Osteoblast (primary cell): ENCODE measurements around the gene TYW1B. TPM values are rescaled to one million over a fixed set of nuclear protein-coding genes. Genes with fewer than 3 reads are reported as not detected.
"Not testable (repeated sequence)": the region's sequence is repeated elsewhere in the genome, so short reads cannot be mapped to it uniquely, and the experiment has no call there.

Experiments used
- DNase-seq: peaks from one replicate; pipeline ENCODE4 v3.0.0; 2011; ENCODE audit warnings: low spot score, mixed read lengths; ENCODE audit not compliant: insufficient read length; ENCODE audit errors: missing footprints
- H2AFZ ChIP-seq: 2 replicates; pipeline ENCODE4 v1.6.0; 2011; ENCODE audit warnings: mild to moderate bottlenecking, low read length
- H3K27ac ChIP-seq: 2 replicates; pipeline ENCODE4 v1.5.1; 2011; ENCODE audit warnings: mild to moderate bottlenecking, low read depth, low read length, moderate library complexity
- H3K27me3 ChIP-seq: 2 replicates; pipeline ENCODE4 v1.6.0; 2012; ENCODE audit warnings: mild to moderate bottlenecking, control low read depth, inconsistent platforms, low read length, moderate library complexity; ENCODE audit not compliant: insufficient read depth
- H3K36me3 ChIP-seq: 2 replicates; pipeline ENCODE4 v1.5.1; 2011; ENCODE audit warnings: mild to moderate bottlenecking, low read length, control low read depth, moderate library complexity; ENCODE audit not compliant: insufficient read depth
- H3K4me1 ChIP-seq: 2 replicates; pipeline ENCODE4 v1.5.1; 2011; ENCODE audit warnings: mild to moderate bottlenecking, low read length, control low read depth, moderate library complexity; ENCODE audit not compliant: insufficient read depth
- H3K4me2 ChIP-seq: 2 replicates; pipeline ENCODE4 v1.6.0; 2011; ENCODE audit warnings: mild to moderate bottlenecking, low read length; ENCODE audit not compliant: insufficient read depth
- H3K4me3 ChIP-seq: fragments of 200-600 bp; sonication (generic); 3 replicates; pipeline ENCODE4 v1.5.1; 2012; ENCODE audit warnings: mild to moderate bottlenecking, low read length, inconsistent platforms; ENCODE audit not compliant: insufficient read depth
- H3K79me2 ChIP-seq: 2 replicates; pipeline ENCODE4 v1.6.0; 2012; ENCODE audit warnings: mild to moderate bottlenecking, low read length, control low read depth, inconsistent platforms; ENCODE audit not compliant: insufficient read depth
- H3K9me3 ChIP-seq: 2 replicates; pipeline ENCODE4 v1.5.1; 2011; ENCODE audit warnings: low read depth, low read length, control low read depth
- H4K20me1 ChIP-seq: 2 replicates; pipeline ENCODE4 v1.6.0; 2012; ENCODE audit warnings: mild to moderate bottlenecking, low read length, control low read depth; ENCODE audit not compliant: insufficient read depth
- total RNA-seq: library from RNA; depleted of rRNA; stranded (reverse); fragments of >200 nt; gene quantifications from 2 replicates; pipeline ENCODE4 v1.2.3, GENCODE V29; 2012

TYW1B gene
- total RNA-seq, 1 donor = 2.2 TPM

DNA sequence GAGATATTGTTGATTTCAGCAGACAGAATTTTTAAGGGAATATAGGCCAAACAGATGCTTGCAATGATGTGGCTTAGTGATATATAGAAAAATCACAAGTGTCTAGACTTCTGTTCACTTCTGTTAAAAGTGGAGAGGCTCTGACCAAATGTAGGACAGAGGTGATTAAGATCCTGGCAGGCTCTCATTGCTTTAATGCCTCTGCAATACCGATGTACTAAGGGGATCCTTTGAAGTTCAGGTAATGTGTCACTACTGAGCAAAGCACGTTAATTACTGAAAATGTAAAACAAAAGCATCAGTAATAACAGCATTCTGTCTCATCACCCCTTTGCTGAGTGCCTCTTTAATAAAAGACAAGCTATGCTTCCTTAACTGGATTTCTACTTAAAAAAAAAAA, 131.4 kb downstream of the TYW1B start:
- H3K79me2 ChIP-seq, H4K20me1 ChIP-seq, H3K27me3 ChIP-seq, H3K4me3 ChIP-seq, H3K4me1 ChIP-seq, H3K36me3 ChIP-seq, DNase-seq, H3K27ac ChIP-seq, H2AFZ ChIP-seq, H3K9me3 ChIP-seq, H3K4me2 ChIP-seq: not testable (repeated sequence)

GRCh38 chr7:72695482-72695881, 132.5 kb downstream of the TYW1B start:
- not testable (repeated sequence) for H2AFZ ChIP-seq

DNA sequence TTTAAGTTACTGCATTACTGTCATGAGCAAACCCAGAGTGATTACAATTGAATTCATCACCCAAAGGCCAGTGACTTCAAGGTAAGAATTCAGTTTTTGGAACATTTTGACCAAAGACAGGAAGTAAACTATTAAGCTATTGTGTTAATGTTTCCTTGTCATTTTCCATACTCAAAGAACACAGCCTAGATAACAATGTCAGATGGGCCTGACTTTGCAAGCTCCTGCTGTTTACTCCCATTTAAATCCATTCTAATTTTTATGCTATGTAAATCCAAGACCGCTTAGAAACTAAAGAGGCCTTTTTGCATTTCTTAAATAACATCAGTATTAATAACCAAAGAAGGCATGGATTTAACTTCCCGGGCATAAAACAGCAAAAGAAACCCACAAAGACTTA, 136.6 kb downstream of the TYW1B start:
- H3K27me3 ChIP-seq, H2AFZ ChIP-seq, H3K36me3 ChIP-seq, H3K27ac ChIP-seq, H4K20me1 ChIP-seq, H3K4me2 ChIP-seq, H3K4me3 ChIP-seq, DNase-seq, H3K4me1 ChIP-seq, H3K9me3 ChIP-seq, H3K79me2 ChIP-seq: not testable (repeated sequence)

More at GRCh38 chr7:72695482-72695881, 132.5 kb downstream of the TYW1B start:
- DNase-seq, H3K4me3 ChIP-seq, H3K27me3 ChIP-seq, H3K9me3 ChIP-seq, H3K79me2 ChIP-seq, H4K20me1 ChIP-seq, H3K4me2 ChIP-seq, H3K4me1 ChIP-seq, H3K36me3 ChIP-seq, H3K27ac ChIP-seq: not testable (repeated sequence)

DNA sequence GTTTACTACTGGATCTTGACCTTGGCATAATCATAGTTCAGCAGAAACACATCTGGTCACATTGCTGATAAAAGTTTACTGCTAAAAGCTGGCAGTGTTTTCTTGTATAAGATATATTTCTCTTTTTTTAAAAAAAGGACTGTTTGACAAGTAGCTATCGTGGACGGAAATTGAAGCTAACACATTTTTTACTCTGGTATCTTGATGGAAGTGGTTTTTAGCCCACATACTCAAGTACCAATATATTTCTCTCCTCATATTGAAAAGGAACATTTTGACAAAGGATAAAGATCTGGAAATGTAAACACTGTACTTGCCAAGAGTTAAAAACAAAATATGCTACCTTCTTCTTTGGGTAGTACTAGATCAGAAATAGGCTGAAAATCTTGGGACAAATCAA, 137.8 kb downstream of the TYW1B start:
- not testable (repeated sequence) for H3K4me1 ChIP-seq, H3K4me2 ChIP-seq, DNase-seq, H2AFZ ChIP-seq, H4K20me1 ChIP-seq, H3K9me3 ChIP-seq, H3K36me3 ChIP-seq, H3K79me2 ChIP-seq, H3K4me3 ChIP-seq, H3K27me3 ChIP-seq, H3K27ac ChIP-seq

DNA sequence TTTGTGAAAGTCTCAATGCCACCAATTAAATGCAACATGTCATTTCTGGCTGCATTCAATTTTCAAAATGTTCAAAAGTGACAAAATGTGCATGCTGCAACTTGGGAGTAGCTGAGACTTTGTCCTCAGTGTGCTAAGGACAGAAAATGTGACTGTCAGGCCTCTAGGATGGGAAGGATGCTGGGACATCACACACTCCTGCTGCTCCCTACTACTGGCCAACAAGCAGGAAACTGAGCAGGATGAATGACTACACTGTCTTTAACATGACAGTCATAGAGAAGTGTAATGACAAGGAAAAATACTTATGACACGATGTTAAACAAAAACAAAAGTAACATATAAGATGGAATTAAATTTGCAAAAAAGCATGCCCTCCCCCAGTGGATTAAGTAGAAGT, 138.7 kb downstream of the TYW1B start:
- H4K20me1 ChIP-seq, DNase-seq, H2AFZ ChIP-seq, H3K4me3 ChIP-seq, H3K4me1 ChIP-seq, H3K27me3 ChIP-seq, H3K4me2 ChIP-seq, H3K9me3 ChIP-seq, H3K27ac ChIP-seq, H3K79me2 ChIP-seq, H3K36me3 ChIP-seq: not testable (repeated sequence)

DNA sequence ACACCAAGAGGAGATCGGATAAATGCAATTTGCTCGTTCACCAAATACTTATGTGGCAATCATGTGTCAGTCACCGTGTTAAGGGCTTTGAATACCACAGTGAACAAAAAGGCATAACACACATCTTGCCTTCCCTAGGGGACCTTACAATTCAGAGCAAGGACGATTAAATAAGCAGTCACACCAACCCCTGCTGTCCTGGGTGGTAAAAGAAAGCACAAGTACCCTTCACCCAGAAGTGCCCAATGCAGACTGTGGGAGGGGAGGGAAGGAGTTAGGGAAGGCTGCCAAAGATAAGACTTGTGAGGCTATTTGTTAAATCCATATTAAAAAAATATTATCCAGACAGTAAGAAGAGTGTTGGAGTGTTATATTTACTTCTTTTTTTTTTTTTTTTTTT, 146.8 kb downstream of the TYW1B start:
- H3K4me3 ChIP-seq, H3K9me3 ChIP-seq, DNase-seq, H4K20me1 ChIP-seq, H3K79me2 ChIP-seq, H3K36me3 ChIP-seq, H2AFZ ChIP-seq, H3K4me2 ChIP-seq, H3K27ac ChIP-seq, H3K27me3 ChIP-seq: not testable (repeated sequence)
- peaks cover 17% of the 10 kb centered on the region for H3K4me1 ChIP-seq

GRCh38 chr7:72676880-72677279, 151.1 kb downstream of the TYW1B start:
- not testable (repeated sequence) for H3K4me3 ChIP-seq, H3K36me3 ChIP-seq, H3K4me1 ChIP-seq, H4K20me1 ChIP-seq, H3K4me2 ChIP-seq, DNase-seq, H3K9me3 ChIP-seq, H3K79me2 ChIP-seq, H3K27ac ChIP-seq, H2AFZ ChIP-seq, H3K27me3 ChIP-seq

GRCh38 chr7:72676086-72676690, 151.8 kb downstream of the TYW1B start:
- H3K4me1 ChIP-seq, H2AFZ ChIP-seq, H4K20me1 ChIP-seq, H3K4me2 ChIP-seq, H3K79me2 ChIP-seq, H3K36me3 ChIP-seq, H3K27ac ChIP-seq, DNase-seq, H3K27me3 ChIP-seq, H3K9me3 ChIP-seq, H3K4me3 ChIP-seq: not testable (repeated sequence)

GRCh38 chr7:72675686-72676085, 152.3 kb downstream of the TYW1B start:
- H3K4me3 ChIP-seq, H4K20me1 ChIP-seq, H3K4me1 ChIP-seq, H3K27me3 ChIP-seq, H3K79me2 ChIP-seq, H3K27ac ChIP-seq, H2AFZ ChIP-seq, H3K36me3 ChIP-seq, DNase-seq, H3K9me3 ChIP-seq, H3K4me2 ChIP-seq: not testable (repeated sequence)
